Endothelial cell of umbilical vein (primary cell): ENCODE results near the gene PDE1C. TPM values are rescaled to one million over a fixed set of nuclear protein-coding genes. Genes with fewer than 3 reads are reported as not detected.

Experiments used
- BruUV-seq: library from RNA; stranded (reverse); fragments of 400-500 nt; replicated peaks from 2 replicates; lab custom pipeline; 2021; lab: Mats Ljungman, UMichigan
- CTCF ChIA-PET: fragments of 300-600, 350-600 bp; sonication (Branson Sonifier 250); formaldehyde crosslinking; loops from one replicate; lab custom pipeline; 2021; ENCODE audit warnings: antibody characterized with exemption, inconsistent platforms; lab: Charles Lee
- POLR2A ChIA-PET: fragments of 300-600, 350-600 bp; sonication (Branson Sonifier 250); formaldehyde crosslinking; loops from one replicate; lab custom pipeline; 2021; ENCODE audit warnings: antibody characterized with exemption, inconsistent platforms; lab: Charles Lee
- DNase-seq: peaks from one replicate; pipeline ENCODE4 v3.0.0-alpha.2; 2011; ENCODE audit warnings: low read depth, low spot score
- FAIRE-seq: peaks from 2 replicates; lab custom pipeline; 2011; peaks lifted over from hg19 to GRCh38; lab: Jason Lieb, UNC
- H2AFZ ChIP-seq: 2 replicates; pipeline ENCODE4 v1.6.0; 2012; ENCODE audit warnings: low read depth, low read length, control low read depth, inconsistent platforms
- H3K27ac ChIP-seq: 2 replicates; pipeline ENCODE4 v1.5.1; 2011; ENCODE audit warnings: low read depth, mild to moderate bottlenecking, control low read depth, low read length, moderate library complexity; ENCODE audit not compliant: insufficient read depth
- H3K27me3 ChIP-seq, 2 experiments: 2 replicates each; pipeline versions ENCODE4 v1.6.0 to v1.6.1; 2011; ENCODE audit warnings: low read length in 2 of 2, mixed read lengths in 1 of 2; ENCODE audit not compliant: control insufficient read depth in 2 of 2, insufficient read depth in 2 of 2
- H3K36me3 ChIP-seq, 2 experiments: 2 replicates in 1 of 2; 3 replicates in 1 of 2; pipeline ENCODE4 v1.5.1; 2011; ENCODE audit warnings: low read length in 2 of 2, mild to moderate bottlenecking in 1 of 2, moderate library complexity in 1 of 2; ENCODE audit not compliant: control insufficient read depth in 2 of 2, insufficient read depth in 2 of 2; ENCODE audit errors: extremely low read depth in 1 of 2
- H3K4me1 ChIP-seq: 3 replicates; pipeline ENCODE4 v1.5.1; 2011; ENCODE audit warnings: mild to moderate bottlenecking, low read length; ENCODE audit not compliant: control insufficient read depth, insufficient read depth; ENCODE audit errors: extremely low read depth
- H3K4me2 ChIP-seq: 2 replicates; pipeline ENCODE4 v1.6.1; 2011; ENCODE audit warnings: low read length, control low read depth, mixed read lengths; ENCODE audit not compliant: insufficient read depth
- H3K4me3 ChIP-seq, 3 experiments: fragments of 200-600 bp in 1 of 3; sonication (generic), shearing (Covaris generic) in 1 of 3; replicated peaks in 1 of 3; 2 replicates each; pipeline ENCODE4 v1.5.1; 2011 to 2016; ENCODE audit warnings: control low read depth in 3 of 3, low read length in 3 of 3, mild to moderate bottlenecking in 2 of 3, inconsistent platforms in 1 of 3, low read depth in 1 of 3, moderate library complexity in 1 of 3; ENCODE audit not compliant: insufficient read depth in 1 of 3
- H3K79me2 ChIP-seq: 2 replicates; pipeline ENCODE4 v1.6.0; 2012; ENCODE audit warnings: low read length, inconsistent platforms; ENCODE audit not compliant: control insufficient read depth, insufficient read depth
- H3K9ac ChIP-seq: replicated peaks from 2 replicates; pipeline ENCODE3; 2011; ENCODE audit warnings: low read length, control low read depth; ENCODE audit not compliant: insufficient read depth; ENCODE audit errors: extremely low read depth
- H3K9me1 ChIP-seq: replicated peaks from 3 replicates; pipeline ENCODE4 v1.6.0; 2011; ENCODE audit warnings: mild to moderate bottlenecking, low read length; ENCODE audit not compliant: control insufficient read depth, insufficient read depth; ENCODE audit errors: extremely low read depth
- H3K9me3 ChIP-seq: replicated peaks from 2 replicates; pipeline ENCODE4 v1.5.1; 2012; ENCODE audit warnings: low read length, inconsistent platforms; ENCODE audit not compliant: control insufficient read depth, insufficient read depth
- H4K20me1 ChIP-seq: replicated peaks from 2 replicates; pipeline ENCODE3; 2011; ENCODE audit warnings: mild to moderate bottlenecking, low read length; ENCODE audit not compliant: control insufficient read depth, insufficient read depth; ENCODE audit errors: extremely low read depth
- CTCF ChIP-seq, 2 donors: IDR thresholded peaks; 1 replicate in 1 of 2; 2 replicates in 1 of 2; pipeline ENCODE4 v1.5.1; 2011; ENCODE audit warnings: low read length in 2 of 2, mild to moderate bottlenecking in 2 of 2, moderate library complexity in 2 of 2, control low read depth in 1 of 2, inconsistent platforms in 1 of 2, low read depth in 1 of 2; ENCODE audit not compliant: insufficient read depth in 1 of 2; ENCODE audit errors: extremely low read depth in 1 of 2
- EZH2 ChIP-seq: IDR thresholded peaks from 2 replicates; pipeline ENCODE4 v1.6.1; 2012; ENCODE audit warnings: borderline replicate concordance, low read depth, mild to moderate bottlenecking, moderate library complexity, low read length, inconsistent platforms; ENCODE audit not compliant: severe bottlenecking
- FOS ChIP-seq: IDR thresholded peaks from 2 replicates; pipeline ENCODE4 v1.6.1; 2011; ENCODE audit warnings: mild to moderate bottlenecking, low read length, moderate library complexity, borderline replicate concordance; ENCODE audit not compliant: insufficient read depth
- GATA2 ChIP-seq: IDR thresholded peaks from 2 replicates; pipeline ENCODE4 v1.7.0; 2011; ENCODE audit warnings: low read depth, mild to moderate bottlenecking, moderate library complexity, mixed read lengths, low read length; ENCODE audit not compliant: insufficient read length, insufficient read depth
- JUN ChIP-seq: IDR thresholded peaks from 2 replicates; pipeline ENCODE4 v1.6.1; 2011; ENCODE audit warnings: borderline replicate concordance, low read depth; ENCODE audit not compliant: insufficient read length, insufficient read depth
- MYC ChIP-seq: IDR thresholded peaks from one replicate; pipeline ENCODE4 v1.6.1; 2011; ENCODE audit warnings: mild to moderate bottlenecking, low read depth, low read length
- POLR2A ChIP-seq: IDR thresholded peaks from 2 replicates; pipeline ENCODE4 v1.6.1; 2012; ENCODE audit warnings: low read depth, mild to moderate bottlenecking, control low read depth, low read length
- POLR2AphosphoS5 ChIP-seq: IDR thresholded peaks from 2 replicates; pipeline ENCODE4 v1.6.1; 2012; ENCODE audit warnings: low read depth, mild to moderate bottlenecking, control low read depth, low read length, moderate library complexity; ENCODE audit not compliant: insufficient read depth
- dilution Hi-C: fragments of 300-500 bp; cut with MboI; formaldehyde crosslinking; loops from one replicate; pipeline ENCODE4 v1.15.0; 2019; ENCODE audit warnings: low sequenced_read_pairs; ENCODE audit not compliant: extremely low pct_ligation_motif_present
- intact Hi-C: fragments of 100-400 bp; cut with micrococcal nuclease; formaldehyde crosslinking; loops from one replicate; pipeline ENCODE4 v1.10.0; 2022
- polyA plus RNA-seq, 4 experiments: library from polyadenylated mRNA; depleted of rRNA in 3 of 4; stranded (reverse) in 3 of 4; unstranded in 1 of 4; fragments of >200 nt; gene quantifications; 2 replicates each; pipeline versions ENCODE4 v1.2.1 to v1.2.3, GENCODE V29; 2011 to 2012; ENCODE audit warnings: missing spikeins in 1 of 4
- total RNA-seq: library from RNA; stranded (reverse); gene quantifications from 2 replicates; pipeline ENCODE4 v1.2.3, GENCODE V29; 2021
- TF ChIP-seq, protein P1 (sequence below): IDR thresholded peaks from 2 replicates; pipeline ENCODE4 v1.6.1; 2011; ENCODE audit not compliant: insufficient read depth, insufficient read length

The PDE1C gene
- total and polyA plus RNA-seq, 2 donors (not counting 3 experiments of a cell fraction or from before 2014, with no cell fraction given) = 0.90 to 3.1 TPM

DNA sequence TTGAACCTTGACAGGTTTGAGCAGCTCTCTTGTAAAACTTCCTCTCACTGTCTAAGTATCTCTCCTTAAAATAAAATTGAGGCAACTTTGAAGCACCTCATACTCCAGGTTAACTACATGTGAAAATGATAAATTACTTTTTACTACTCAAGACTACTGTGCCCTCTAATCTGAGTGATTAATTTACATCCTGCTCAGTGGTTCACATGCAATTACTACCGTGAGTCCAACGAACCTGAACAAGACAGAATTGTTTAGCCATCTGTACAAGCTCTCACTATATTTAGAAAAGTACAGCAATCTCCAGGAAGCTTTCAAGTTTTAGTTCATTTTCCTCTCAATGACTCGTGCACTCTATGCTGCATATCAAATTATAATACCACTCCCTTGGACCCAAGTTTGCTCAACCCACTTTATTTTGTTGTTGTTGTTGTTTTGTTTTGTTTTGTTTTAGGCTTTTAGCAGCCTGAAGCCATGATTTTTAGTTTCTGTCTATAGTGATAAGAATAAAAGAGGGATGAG is 21.2 kb downstream of the PDE1C start:
- Histone ChIP-seq H3K9ac (no peak overlapping the region), H2AFZ (no peak overlapping the region), H3K4me1 (no peaks in the 10 kb centered on the region), H3K9me3 (no peaks in the 10 kb centered on the region), H4K20me1 (no peaks in the 10 kb centered on the region), H3K79me2 (no peaks in the 10 kb centered on the region), H3K9me1 (no peaks in the 10 kb centered on the region), H3K4me3 (no peak overlapping the region), H3K27me3 (peaks cover 0 to 2% of the 10 kb centered on the region in 2 experiments), H3K4me2 (no peak overlapping the region), H3K27ac (no peak overlapping the region), H3K36me3 (no peaks in the 10 kb centered on the region)
- BruUV-seq = no TSS peak
- TF ChIP-seq EZH2 = no peak
- no peak for TF ChIP-seq POLR2A
- TF ChIP-seq, protein P1, sequence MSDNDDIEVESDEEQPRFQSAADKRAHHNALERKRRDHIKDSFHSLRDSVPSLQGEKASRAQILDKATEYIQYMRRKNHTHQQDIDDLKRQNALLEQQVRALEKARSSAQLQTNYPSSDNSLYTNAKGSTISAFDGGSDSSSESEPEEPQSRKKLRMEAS = no peak
- no peak for TF ChIP-seq JUN
- TF ChIP-seq GATA2 = no peak
- no peak for TF ChIP-seq POLR2AphosphoS5
- TF ChIP-seq FOS = no peak
- no peak for TF ChIP-seq CTCF (IDR thresholded peaks at IDR 0.05; ENCODE audit: extremely low read depth in 1 of 2, insufficient read depth in 1 of 2, low read depth in 1 of 2, low read length in 2 of 2)
- TF ChIP-seq MYC = no peak
- CTCF ChIA-PET = interaction anchor here (0.7 to 1.7 kb wide), 3 partner anchors 8 to 27 kb away, joined by 4 to 5 read pairs (median 4); no protein-coding TSS in a partner anchor
- POLR2A ChIA-PET = no interaction called here
- DNase-seq (no peak), FAIRE-seq (no peak)
- intact Hi-C loops = no loop called here
- dilution Hi-C loops = no loop called here
